Measurements from ENCODE around the gene ARG2. TPM values are rescaled to one million over a fixed set of nuclear protein-coding genes. Genes with fewer than 3 reads are reported as not detected.
A peak's percentile ranks its signal among the peaks of the same experiment; 100 is the strongest.
"Not testable (repeated sequence)": the region's sequence is repeated elsewhere in the genome, so short reads cannot be mapped to it uniquely, and the experiment has no call there.

ARG2 gene
- total RNA-seq, 1 donor = 11.2 TPM

DNA sequence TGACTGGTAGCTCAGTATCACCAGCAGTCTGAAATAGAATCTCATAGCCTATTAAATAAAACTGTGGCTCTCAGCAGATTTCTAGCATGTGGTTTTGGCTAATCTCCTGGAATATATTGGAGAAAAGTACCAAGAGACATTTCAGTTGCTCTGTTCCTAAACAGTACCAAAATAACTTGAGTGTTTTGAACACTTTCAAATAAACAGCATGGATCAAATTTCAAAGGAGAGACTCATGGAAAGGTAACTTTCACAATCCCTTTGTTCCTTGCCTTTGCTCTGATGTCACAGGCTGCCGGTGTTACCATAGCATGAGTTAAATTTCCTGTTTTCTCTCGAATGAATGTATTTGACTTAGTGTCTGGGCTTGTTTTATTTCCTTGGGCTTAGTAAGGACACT is 3.4 kb downstream of the ARG2 start:
- DNase-seq (ENCODE audit: insufficient read length, low spot score, missing footprints) = peak; percentile 34
- Histone ChIP-seq H3K9me3 (ENCODE audit: low read depth, low read length) (no peaks in the 10 kb centered on the region), H2AFZ (ENCODE audit: low read length) (peak overlapping the region; percentile 70), H3K36me3 (ENCODE audit: insufficient read depth, low read length) (no peaks in the 10 kb centered on the region), H3K4me3 (ENCODE audit: insufficient read depth, low read length) (no peak overlapping the region), H4K20me1 (ENCODE audit: insufficient read depth, low read length) (no peaks in the 10 kb centered on the region), H3K4me2 (ENCODE audit: insufficient read depth, low read length) (peak overlapping the region; percentile 51), H3K4me1 (ENCODE audit: insufficient read depth, low read length) (peaks cover 21% of the 10 kb centered on the region), H3K27me3 (ENCODE audit: insufficient read depth, low read length) (no peaks in the 10 kb centered on the region), H3K79me2 (ENCODE audit: insufficient read depth, low read length) (no peaks in the 10 kb centered on the region), H3K27ac (ENCODE audit: low read depth, low read length) (peak overlapping the region; percentile 61)
- TF ChIP-seq, protein P1, sequence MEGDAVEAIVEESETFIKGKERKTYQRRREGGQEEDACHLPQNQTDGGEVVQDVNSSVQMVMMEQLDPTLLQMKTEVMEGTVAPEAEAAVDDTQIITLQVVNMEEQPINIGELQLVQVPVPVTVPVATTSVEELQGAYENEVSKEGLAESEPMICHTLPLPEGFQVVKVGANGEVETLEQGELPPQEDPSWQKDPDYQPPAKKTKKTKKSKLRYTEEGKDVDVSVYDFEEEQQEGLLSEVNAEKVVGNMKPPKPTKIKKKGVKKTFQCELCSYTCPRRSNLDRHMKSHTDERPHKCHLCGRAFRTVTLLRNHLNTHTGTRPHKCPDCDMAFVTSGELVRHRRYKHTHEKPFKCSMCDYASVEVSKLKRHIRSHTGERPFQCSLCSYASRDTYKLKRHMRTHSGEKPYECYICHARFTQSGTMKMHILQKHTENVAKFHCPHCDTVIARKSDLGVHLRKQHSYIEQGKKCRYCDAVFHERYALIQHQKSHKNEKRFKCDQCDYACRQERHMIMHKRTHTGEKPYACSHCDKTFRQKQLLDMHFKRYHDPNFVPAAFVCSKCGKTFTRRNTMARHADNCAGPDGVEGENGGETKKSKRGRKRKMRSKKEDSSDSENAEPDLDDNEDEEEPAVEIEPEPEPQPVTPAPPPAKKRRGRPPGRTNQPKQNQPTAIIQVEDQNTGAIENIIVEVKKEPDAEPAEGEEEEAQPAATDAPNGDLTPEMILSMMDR (IDR thresholded peaks at IDR 0.05; ENCODE audit: extremely low read depth, low read depth, low read length) = no peak

DNA sequence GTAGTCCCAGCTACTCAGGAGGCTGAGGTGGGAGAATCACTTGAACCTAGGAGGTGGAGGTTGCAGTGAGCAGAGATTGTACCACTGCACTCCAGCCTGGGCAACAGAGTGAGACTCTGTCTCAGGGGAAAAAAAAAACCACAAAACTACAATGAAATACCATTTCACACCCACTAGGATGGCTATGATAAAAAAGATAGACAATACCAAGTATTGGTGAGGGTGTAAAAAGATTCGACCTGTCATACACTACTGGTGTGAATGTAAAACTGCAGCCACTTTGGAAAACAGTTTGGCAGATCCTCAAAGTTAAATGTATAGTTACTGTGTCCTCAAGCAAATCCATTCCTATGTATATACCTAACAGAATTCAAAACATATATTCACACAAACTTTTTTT is 6.4 kb downstream of the ARG2 start:
- not testable (repeated sequence) for H3K4me3 ChIP-seq (ENCODE audit: insufficient read depth, low read length); H2AFZ ChIP-seq (ENCODE audit: low read length); H4K20me1 ChIP-seq (ENCODE audit: insufficient read depth, low read length); DNase-seq (ENCODE audit: insufficient read length, low spot score, missing footprints); H3K79me2 ChIP-seq (ENCODE audit: insufficient read depth, low read length); H3K4me2 ChIP-seq (ENCODE audit: insufficient read depth, low read length); H3K27ac ChIP-seq (ENCODE audit: low read depth, low read length); H3K36me3 ChIP-seq (ENCODE audit: insufficient read depth, low read length); H3K9me3 ChIP-seq (ENCODE audit: low read depth, low read length); H3K27me3 ChIP-seq (ENCODE audit: insufficient read depth, low read length)
- H3K4me1 ChIP-seq (ENCODE audit: insufficient read depth, low read length) = peaks cover 10% of the 10 kb centered on the region

DNA sequence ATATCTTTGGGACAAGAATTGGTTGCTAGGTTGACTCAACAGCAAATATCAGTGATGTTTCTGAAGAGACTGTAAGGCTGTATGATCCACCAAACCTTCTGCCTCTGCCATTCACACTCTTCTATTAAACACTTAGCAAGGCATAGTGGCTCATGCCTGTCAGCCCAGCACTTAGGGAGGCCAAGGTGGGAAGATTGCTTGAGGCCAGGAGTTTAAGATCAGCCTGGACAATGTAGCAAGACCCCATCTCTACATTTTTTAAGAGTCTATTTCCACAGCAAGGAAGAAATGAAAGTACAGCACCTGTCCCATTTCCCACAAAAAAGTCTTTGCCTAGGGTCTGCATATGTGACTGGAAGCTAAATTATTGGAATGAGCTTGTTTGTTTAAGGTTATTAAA is 7.8 kb downstream of the ARG2 start:
- peaks cover 8% of the 10 kb centered on the region for H3K4me1 ChIP-seq (ENCODE audit: insufficient read depth, low read length)
- no peaks in the 10 kb centered on the region for H4K20me1 ChIP-seq (ENCODE audit: insufficient read depth, low read length)
- H3K4me2 ChIP-seq (ENCODE audit: insufficient read depth, low read length) = no peak overlapping the region
- H2AFZ ChIP-seq (ENCODE audit: low read length) = no peak overlapping the region
- no peak for DNase-seq (ENCODE audit: insufficient read length, low spot score, missing footprints)
- H3K27ac ChIP-seq (ENCODE audit: low read depth, low read length) = no peak overlapping the region
- no peaks in the 10 kb centered on the region for H3K79me2 ChIP-seq (ENCODE audit: insufficient read depth, low read length)
- H3K27me3 ChIP-seq (ENCODE audit: insufficient read depth, low read length) = no peaks in the 10 kb centered on the region
- no peaks in the 10 kb centered on the region for H3K9me3 ChIP-seq (ENCODE audit: low read depth, low read length)
- no peak overlapping the region for H3K4me3 ChIP-seq (ENCODE audit: insufficient read depth, low read length)
- TF ChIP-seq, protein P1 (IDR thresholded peaks at IDR 0.05; ENCODE audit: extremely low read depth, low read depth, low read length) = no peak
- no peaks in the 10 kb centered on the region for H3K36me3 ChIP-seq (ENCODE audit: insufficient read depth, low read length)

DNA sequence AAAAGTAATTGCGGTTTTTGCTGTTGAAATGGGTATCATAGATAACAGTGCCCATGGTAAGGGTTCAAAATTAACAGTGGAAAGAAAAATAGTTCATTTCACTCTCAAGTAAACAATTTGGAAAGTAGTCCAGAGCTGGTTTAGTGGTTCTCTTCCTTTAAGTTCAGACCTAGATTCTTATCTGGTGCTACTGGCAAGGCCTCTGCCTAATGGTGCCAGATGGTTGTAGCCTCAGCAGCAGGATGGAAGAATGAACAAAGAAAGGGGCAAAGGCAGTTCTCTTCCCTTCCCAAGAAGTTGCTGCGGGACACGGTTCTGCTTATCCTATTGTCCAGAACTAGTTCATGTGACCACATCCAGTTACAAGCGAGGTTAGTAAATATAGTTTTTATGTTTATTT is 10.5 kb downstream of the ARG2 start:
- Histone ChIP-seq H3K4me3 (ENCODE audit: insufficient read depth, low read length) (no peak overlapping the region), H3K79me2 (ENCODE audit: insufficient read depth, low read length) (no peaks in the 10 kb centered on the region), H3K9me3 (ENCODE audit: low read depth, low read length) (no peaks in the 10 kb centered on the region)

More for the DNA sequence above, 10.5 kb downstream of the ARG2 start:
- H3K27ac ChIP-seq (ENCODE audit: low read depth, low read length) = no peak overlapping the region
- DNase-seq (ENCODE audit: insufficient read length, low spot score, missing footprints) = no peak
- no peaks in the 10 kb centered on the region for H3K36me3 ChIP-seq (ENCODE audit: insufficient read depth, low read length)
- TF ChIP-seq, protein P1 (IDR thresholded peaks at IDR 0.05; ENCODE audit: extremely low read depth, low read depth, low read length) = no peak
- H3K4me1 ChIP-seq (ENCODE audit: insufficient read depth, low read length) = no peaks in the 10 kb centered on the region
- H3K4me2 ChIP-seq (ENCODE audit: insufficient read depth, low read length) = no peak overlapping the region
- H2AFZ ChIP-seq (ENCODE audit: low read length) = no peak overlapping the region
- no peaks in the 10 kb centered on the region for H4K20me1 ChIP-seq (ENCODE audit: insufficient read depth, low read length)
- H3K27me3 ChIP-seq (ENCODE audit: insufficient read depth, low read length) = no peaks in the 10 kb centered on the region
